Endothelial cell (in vitro differentiated cells): ENCODE results near the gene C2. TPM values are rescaled to one million over a fixed set of nuclear protein-coding genes. Genes with fewer than 3 reads are reported as not detected.

Source experiments
- DNase-seq: peaks from one replicate; pipeline ENCODE4 v3.0.0; 2021; ENCODE audit warnings: low spot score
- H3K27ac Mint-ChIP-seq: one replicate; pipeline ENCODE4 v1.8.0; 2021; ENCODE audit warnings: mixed read lengths, inconsistent platforms; ENCODE audit not compliant: unreplicated experiment
- H3K27me3 Mint-ChIP-seq: one replicate; pipeline ENCODE4 v1.8.0; 2021; ENCODE audit warnings: mild to moderate bottlenecking, moderate library complexity, mixed read lengths, inconsistent platforms; ENCODE audit not compliant: unreplicated experiment
- H3K36me3 Mint-ChIP-seq: one replicate; pipeline ENCODE4 v1.8.0; 2021; ENCODE audit warnings: mild to moderate bottlenecking, low read depth, mixed read lengths, inconsistent platforms; ENCODE audit not compliant: unreplicated experiment
- H3K4me1 Mint-ChIP-seq: one replicate; pipeline ENCODE4 v1.8.0; 2021; ENCODE audit warnings: mild to moderate bottlenecking, mixed read lengths, inconsistent platforms; ENCODE audit not compliant: unreplicated experiment
- H3K4me3 Mint-ChIP-seq: one replicate; pipeline ENCODE4 v1.8.0; 2021; ENCODE audit warnings: mild to moderate bottlenecking, mixed read lengths, inconsistent platforms; ENCODE audit not compliant: unreplicated experiment
- H3K9me3 Mint-ChIP-seq: one replicate; pipeline ENCODE4 v1.8.0; 2021; ENCODE audit warnings: mixed read lengths, inconsistent platforms; ENCODE audit not compliant: unreplicated experiment
- total RNA-seq: library from RNA; stranded (reverse); fragmentation: NEBNext Ultra II Directional; extraction: Animal tissue kit (Norgen Biotek cat#: 25700); gene quantifications from one replicate; pipeline ENCODE4 v1.2.1, GENCODE V29; 2021; ENCODE audit not compliant: unreplicated experiment
- TF ChIP-seq, protein P1 (sequence below): fragments of 200-600 bp; sonication (generic); IDR thresholded peaks from one replicate; pipeline ENCODE4 v1.5.0; 2021; ENCODE audit warnings: antibody characterized with exemption; ENCODE audit not compliant: unreplicated experiment

Gene C2
- total RNA-seq, 1 donor from 2014 or later, result 0.82 TPM

- DNase-seq, result no peak
- H3K4me1 Mint-ChIP-seq, result no peaks in the 10 kb centered on the region
- TF ChIP-seq, protein P1, sequence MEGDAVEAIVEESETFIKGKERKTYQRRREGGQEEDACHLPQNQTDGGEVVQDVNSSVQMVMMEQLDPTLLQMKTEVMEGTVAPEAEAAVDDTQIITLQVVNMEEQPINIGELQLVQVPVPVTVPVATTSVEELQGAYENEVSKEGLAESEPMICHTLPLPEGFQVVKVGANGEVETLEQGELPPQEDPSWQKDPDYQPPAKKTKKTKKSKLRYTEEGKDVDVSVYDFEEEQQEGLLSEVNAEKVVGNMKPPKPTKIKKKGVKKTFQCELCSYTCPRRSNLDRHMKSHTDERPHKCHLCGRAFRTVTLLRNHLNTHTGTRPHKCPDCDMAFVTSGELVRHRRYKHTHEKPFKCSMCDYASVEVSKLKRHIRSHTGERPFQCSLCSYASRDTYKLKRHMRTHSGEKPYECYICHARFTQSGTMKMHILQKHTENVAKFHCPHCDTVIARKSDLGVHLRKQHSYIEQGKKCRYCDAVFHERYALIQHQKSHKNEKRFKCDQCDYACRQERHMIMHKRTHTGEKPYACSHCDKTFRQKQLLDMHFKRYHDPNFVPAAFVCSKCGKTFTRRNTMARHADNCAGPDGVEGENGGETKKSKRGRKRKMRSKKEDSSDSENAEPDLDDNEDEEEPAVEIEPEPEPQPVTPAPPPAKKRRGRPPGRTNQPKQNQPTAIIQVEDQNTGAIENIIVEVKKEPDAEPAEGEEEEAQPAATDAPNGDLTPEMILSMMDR, result no peak
- peaks cover 2% of the 10 kb centered on the region for H3K27me3 Mint-ChIP-seq
- H3K27ac Mint-ChIP-seq, result no peak overlapping the region
- H3K9me3 Mint-ChIP-seq, result no peaks in the 10 kb centered on the region
- H3K4me3 Mint-ChIP-seq, result no peak overlapping the region
- no peaks in the 10 kb centered on the region for H3K36me3 Mint-ChIP-seq
These were observed 11.8 kb upstream of the C2 start for GRCh38 chr6:31915756-31916155.

- Mint-ChIP-seq H3K27me3 (no peaks in the 10 kb centered on the region), H3K27ac (no peak overlapping the region), H3K4me3 (no peak overlapping the region), H3K9me3 (no peaks in the 10 kb centered on the region), H3K36me3 (no peaks in the 10 kb centered on the region), H3K4me1 (no peaks in the 10 kb centered on the region)
- TF ChIP-seq, protein P1, result no peak
- no peak for DNase-seq
These were observed 9.3 kb upstream of the C2 start for GRCh38 chr6:31918069-31918720.

GRCh38 chr6:31919624-31920303 lies 7.8 kb upstream of the C2 start:
- TF ChIP-seq, protein P1, result no peak
- no peak for DNase-seq
- Mint-ChIP-seq H3K4me3 (no peak overlapping the region), H3K27me3 (no peaks in the 10 kb centered on the region), H3K36me3 (no peaks in the 10 kb centered on the region), H3K27ac (no peak overlapping the region), H3K9me3 (no peaks in the 10 kb centered on the region), H3K4me1 (no peaks in the 10 kb centered on the region)

- Mint-ChIP-seq H3K27me3 (no peaks in the 10 kb centered on the region), H3K9me3 (no peaks in the 10 kb centered on the region)
These were observed 6.7 kb upstream of the C2 start for GRCh38 chr6:31920811-31921210.

More at GRCh38 chr6:31920811-31921210, 6.7 kb upstream of the C2 start:
- H3K36me3 Mint-ChIP-seq, result no peaks in the 10 kb centered on the region
- no peak for DNase-seq
- TF ChIP-seq, protein P1, result no peak
- H3K4me3 Mint-ChIP-seq, result no peak overlapping the region
- H3K4me1 Mint-ChIP-seq, result no peaks in the 10 kb centered on the region
- H3K27ac Mint-ChIP-seq, result no peak overlapping the region
